CD1c-positive myeloid dendritic cell (primary cell): ENCODE results near the gene OR6S1.
"Not testable (repeated sequence)": the region's sequence is repeated elsewhere in the genome, so short reads cannot be mapped to it uniquely, and the experiment has no call there.

Experiments
- DNase-seq: peaks from one replicate; pipeline ENCODE4 v3.0.0-alpha.2; 2016; ENCODE audit errors: extremely low spot score

OR6S1 gene

GRCh38 chr14:20631880-20632389, 9.6 kb downstream of the OR6S1 start:
- DNase-seq = no peak

DNA sequence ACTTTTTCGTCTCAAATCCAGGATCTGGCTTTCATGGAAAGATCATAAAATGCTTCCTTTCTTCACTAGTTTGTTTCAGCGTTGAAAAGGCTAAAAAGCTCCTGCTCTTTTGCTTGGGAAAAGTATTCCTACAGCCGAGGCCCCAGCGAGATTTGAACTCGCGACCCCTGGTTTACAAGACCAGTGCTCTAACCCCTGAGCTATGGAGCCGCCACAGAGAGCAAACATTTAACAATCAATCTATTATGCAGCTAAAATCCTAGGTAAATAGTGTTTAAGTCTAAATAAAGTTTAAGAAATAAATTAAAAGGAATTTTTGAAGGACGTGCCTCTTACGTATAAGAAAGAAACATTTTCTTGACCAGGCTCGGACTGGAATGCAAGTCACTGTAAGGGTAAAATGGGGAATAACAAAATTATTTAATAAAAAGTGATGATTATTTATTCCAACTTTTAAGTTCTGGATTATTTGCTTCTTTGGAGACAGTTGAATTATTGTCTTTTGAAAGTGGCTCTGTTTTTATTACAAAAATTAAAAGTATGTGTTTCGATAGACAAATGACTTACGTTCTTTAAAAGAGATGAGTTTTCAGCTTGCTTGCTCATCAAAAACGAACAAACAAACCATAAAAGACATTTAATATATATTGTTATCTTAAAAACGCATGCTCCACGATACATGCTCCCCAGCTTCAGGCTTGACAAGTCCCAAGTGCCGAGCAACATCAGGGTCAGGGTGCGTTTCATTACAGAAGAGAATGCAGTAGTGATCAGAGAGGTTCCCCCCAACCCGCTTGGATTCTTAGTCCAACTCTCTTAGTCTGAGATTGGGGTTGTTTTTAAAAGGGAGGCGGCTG, 10.2 kb downstream of the OR6S1 start:
- no peak for DNase-seq

DNA sequence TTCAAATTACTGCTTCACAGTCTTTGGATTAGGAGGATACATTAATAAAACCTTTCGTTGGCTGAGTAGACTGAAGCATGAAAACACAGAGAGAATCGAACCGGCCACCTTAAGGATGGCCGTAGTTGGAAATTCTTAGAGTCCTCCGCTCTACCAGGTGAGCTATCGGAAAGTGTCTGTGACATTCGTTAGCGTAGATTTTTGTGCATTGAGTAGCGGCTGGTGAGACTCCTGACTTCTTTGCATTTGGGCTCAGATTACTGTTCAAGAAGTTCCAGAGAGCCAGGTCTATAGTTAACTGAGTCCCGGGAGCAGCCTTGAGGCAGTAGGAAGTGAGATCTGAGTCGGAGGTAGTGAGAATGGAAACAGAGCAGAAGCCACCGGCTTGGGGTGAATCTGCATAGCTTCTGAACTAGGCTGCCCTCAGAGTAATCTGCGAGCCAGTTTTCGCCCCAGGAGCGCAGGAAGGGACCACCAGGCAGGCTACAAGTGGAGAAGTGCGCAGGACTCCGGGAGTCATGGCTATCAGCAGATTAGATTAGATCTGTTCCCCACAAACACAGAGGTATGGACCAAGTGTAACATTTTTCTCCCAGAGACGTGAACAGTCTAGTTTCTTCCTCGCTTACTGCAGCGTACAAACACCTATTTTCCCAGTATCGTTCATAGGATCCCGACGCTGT, 11.0 kb downstream of the OR6S1 start:
- peak; percentile 38 for DNase-seq

- DNase-seq = no peak
Observed at GRCh38 chr14:20628063-20628854, 13.2 kb downstream of the OR6S1 start.

- DNase-seq = no peak
Observed at GRCh38 chr14:20627346-20628027, 14.0 kb downstream of the OR6S1 start.

GRCh38 chr14:20626274-20626673, 15.2 kb downstream of the OR6S1 start:
- DNase-seq = no peak

GRCh38 chr14:20624495-20625070, 16.9 kb downstream of the OR6S1 start:
- DNase-seq = peak; percentile 92

GRCh38 chr14:20623798-20624197, 17.7 kb downstream of the OR6S1 start:
- DNase-seq = peak; percentile 45

GRCh38 chr14:20622816-20623291, 18.6 kb downstream of the OR6S1 start:
- peak; percentile 43 for DNase-seq

GRCh38 chr14:20620798-20621478, 20.6 kb downstream of the OR6S1 start:
- DNase-seq = no peak

- not testable (repeated sequence) for DNase-seq
Observed at GRCh38 chr14:20619688-20620087, 21.8 kb downstream of the OR6S1 start.

GRCh38 chr14:20618271-20618749, 23.2 kb downstream of the OR6S1 start:
- no peak for DNase-seq

DNA sequence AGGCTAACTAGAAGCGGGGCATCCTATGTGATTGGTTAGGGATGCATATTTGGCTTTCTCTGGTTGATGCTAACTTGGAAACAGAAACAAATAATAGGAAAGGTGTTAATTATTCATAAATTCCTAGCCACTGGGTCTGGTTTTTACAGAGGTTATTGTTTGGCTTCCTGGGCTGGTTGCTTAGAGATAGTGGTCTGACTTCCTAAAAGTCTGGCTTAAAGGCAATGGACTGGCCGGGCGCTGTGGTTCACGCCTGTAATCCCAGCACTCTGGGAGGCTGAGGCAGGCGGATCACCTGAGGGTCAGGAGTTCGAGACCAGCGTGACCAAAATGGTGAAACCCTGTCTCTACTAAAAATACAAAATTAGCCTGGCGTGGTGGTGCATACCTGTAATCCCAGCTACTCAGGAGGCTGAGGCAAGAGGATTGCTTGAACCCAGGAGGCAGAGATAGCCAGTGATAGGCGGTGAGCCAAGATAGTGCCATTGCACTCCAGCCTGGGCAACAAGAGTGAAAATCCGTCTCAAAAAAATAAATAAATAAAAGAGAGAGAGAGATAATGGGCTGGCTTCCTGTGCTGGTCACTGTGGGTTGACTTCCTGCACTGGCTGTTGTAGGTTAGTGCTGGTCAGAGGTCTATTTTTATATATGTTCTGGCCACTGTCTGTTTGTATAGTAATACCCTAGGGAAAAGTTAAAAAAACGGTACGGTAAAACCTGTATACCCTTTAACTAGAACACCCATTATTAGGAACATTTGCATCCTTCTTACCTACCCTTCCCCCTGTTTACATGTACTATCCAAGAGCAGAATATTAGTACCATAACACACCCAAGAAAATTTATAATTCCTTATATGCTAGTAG, 24.1 kb downstream of the OR6S1 start:
- DNase-seq = no peak

- no peak for DNase-seq
Observed at GRCh38 chr14:20615996-20616395, 25.5 kb downstream of the OR6S1 start.

GRCh38 chr14:20614038-20614840, 27.3 kb downstream of the OR6S1 start:
- no peak for DNase-seq

DNA sequence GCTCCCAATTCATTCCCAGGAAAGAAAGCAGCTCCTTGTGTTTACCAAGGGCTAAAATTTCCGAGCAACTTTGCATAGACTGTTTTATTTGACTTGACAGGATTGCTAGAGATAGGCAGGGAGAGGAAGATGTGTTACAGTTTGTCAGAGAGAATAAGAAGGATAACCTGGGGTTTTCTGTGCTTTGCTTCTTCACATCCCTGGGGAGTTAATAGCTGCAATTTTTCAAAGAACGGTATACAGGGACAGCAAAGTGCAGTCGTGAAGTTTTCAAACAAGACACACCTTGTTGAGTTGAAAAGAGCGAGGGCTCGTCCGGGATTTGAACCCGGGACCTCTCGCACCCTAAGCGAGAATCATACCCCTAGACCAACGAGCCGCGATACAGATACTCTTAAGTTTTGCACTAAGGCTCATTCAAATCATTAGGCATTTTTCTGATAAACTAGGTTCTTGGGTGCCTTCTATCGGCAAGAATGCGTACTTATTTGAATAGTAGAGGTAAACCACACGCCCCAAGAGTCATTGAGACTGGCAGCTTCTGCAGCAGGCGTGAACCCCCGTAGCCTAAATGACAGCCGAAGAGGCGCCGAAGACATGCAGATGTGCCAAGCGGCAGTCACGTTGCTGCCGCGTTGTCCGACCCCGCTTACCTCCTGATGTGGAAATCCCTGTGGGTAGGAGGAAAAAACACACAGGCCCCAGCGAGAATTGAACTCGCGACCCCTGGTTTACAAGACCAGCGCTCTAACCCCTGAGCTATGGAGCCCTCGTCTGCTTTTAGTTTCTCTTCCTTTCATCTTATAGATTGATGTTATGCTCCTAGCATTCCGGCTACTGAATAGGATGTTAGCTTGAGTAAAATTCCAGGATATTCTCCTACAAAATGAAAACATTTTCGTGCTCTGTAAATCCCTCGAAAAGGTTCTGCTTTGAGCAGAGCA, 28.1 kb downstream of the OR6S1 start:
- peak; percentile 89 for DNase-seq

- DNase-seq = peak; percentile 76
Observed at GRCh38 chr14:20612403-20612802, 29.1 kb downstream of the OR6S1 start.
